Esophagus muscularis mucosa (tissue), 4 donors: Measurements from ENCODE around the gene SIK3.
"Not testable (repeated sequence)": the region's sequence is repeated elsewhere in the genome, so short reads cannot be mapped to it uniquely, and the experiment has no call there.

Experiments used
- EP300 ChIP-seq: sonication (generic); formaldehyde crosslinking; IDR thresholded peaks from one replicate; pipeline ENCODE4 v1.6.1; 2017; ENCODE audit warnings: antibody characterized with exemption
- POLR2A ChIP-seq: fragments of 450-650 bp; IDR thresholded peaks from one replicate; pipeline ENCODE4 v1.6.1; 2017; ENCODE audit warnings: antibody characterized with exemption, moderate library complexity, mild to moderate bottlenecking, low read depth
- POLR2AphosphoS5 ChIP-seq, 2 donors: sonication (generic); formaldehyde crosslinking; IDR thresholded peaks; one replicate each; pipeline ENCODE4 v1.6.1; 2017; ENCODE audit warnings: antibody characterized with exemption in 2 of 2
- TF ChIP-seq, protein P1 (sequence below), 3 experiments: fragments of 200-600 bp in 2 of 3; fragments of 450-650 bp in 1 of 3; sonication (generic) in 2 of 3; IDR thresholded peaks; one replicate each; pipeline ENCODE4 v1.5.1; 2017 to 2019; ENCODE audit warnings: antibody characterized with exemption in 3 of 3, mild to moderate bottlenecking in 2 of 3, moderate library complexity in 1 of 3

DNA sequence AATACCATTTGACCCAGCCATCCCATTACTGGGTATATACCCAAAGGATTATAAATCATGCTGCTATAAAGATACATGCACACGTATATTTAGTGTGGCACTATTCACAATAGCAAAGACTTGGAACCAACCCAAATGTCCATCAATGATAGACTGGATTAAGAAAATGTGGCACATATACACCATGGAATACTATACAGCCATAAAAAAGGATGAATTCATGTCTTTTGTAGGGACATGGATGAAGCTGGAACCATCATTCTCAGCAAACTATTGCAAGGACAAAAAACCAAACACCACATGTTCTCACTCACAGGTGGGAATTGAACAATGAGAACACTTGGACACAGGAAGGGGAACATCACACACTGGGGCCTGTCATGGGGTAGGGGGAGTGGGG is 14.7 kb upstream of the SIK3 start:
- not testable (repeated sequence) for TF ChIP-seq POLR2A; EP300; POLR2AphosphoS5 (IDR thresholded peaks at IDR 0.05)
- TF ChIP-seq, protein P1, sequence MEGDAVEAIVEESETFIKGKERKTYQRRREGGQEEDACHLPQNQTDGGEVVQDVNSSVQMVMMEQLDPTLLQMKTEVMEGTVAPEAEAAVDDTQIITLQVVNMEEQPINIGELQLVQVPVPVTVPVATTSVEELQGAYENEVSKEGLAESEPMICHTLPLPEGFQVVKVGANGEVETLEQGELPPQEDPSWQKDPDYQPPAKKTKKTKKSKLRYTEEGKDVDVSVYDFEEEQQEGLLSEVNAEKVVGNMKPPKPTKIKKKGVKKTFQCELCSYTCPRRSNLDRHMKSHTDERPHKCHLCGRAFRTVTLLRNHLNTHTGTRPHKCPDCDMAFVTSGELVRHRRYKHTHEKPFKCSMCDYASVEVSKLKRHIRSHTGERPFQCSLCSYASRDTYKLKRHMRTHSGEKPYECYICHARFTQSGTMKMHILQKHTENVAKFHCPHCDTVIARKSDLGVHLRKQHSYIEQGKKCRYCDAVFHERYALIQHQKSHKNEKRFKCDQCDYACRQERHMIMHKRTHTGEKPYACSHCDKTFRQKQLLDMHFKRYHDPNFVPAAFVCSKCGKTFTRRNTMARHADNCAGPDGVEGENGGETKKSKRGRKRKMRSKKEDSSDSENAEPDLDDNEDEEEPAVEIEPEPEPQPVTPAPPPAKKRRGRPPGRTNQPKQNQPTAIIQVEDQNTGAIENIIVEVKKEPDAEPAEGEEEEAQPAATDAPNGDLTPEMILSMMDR (IDR thresholded peaks at IDR 0.05) = not testable (repeated sequence)
